RPMI7951 (cell line): ENCODE measurements around the gene RAB27B. TPM values are rescaled to one million over a fixed set of nuclear protein-coding genes. Genes with fewer than 3 reads are reported as not detected.

Source experiments
- DNase-seq: peaks from one replicate; pipeline ENCODE4 v3.0.0-alpha.2; 2012; ENCODE audit warnings: low read depth
- total RNA-seq: library from RNA; depleted of rRNA; stranded (reverse); fragments of >200 nt; shearing (Covaris generic); gene quantifications from 2 replicates; pipeline ENCODE4 v1.2.3, GENCODE V29; 2014

The RAB27B gene
- total RNA-seq, 1 experiment from 2014 or later, result 8.8 TPM

- DNase-seq, result no peak
Measured at GRCh38 chr18:54860941-54861340, 32.7 kb downstream of the RAB27B start.

- DNase-seq, result no peak
Measured at GRCh38 chr18:54867131-54867530, 38.9 kb downstream of the RAB27B start.

GRCh38 chr18:54871231-54871630 lies 43.0 kb downstream of the RAB27B start:
- peak; percentile 71 for DNase-seq

DNA sequence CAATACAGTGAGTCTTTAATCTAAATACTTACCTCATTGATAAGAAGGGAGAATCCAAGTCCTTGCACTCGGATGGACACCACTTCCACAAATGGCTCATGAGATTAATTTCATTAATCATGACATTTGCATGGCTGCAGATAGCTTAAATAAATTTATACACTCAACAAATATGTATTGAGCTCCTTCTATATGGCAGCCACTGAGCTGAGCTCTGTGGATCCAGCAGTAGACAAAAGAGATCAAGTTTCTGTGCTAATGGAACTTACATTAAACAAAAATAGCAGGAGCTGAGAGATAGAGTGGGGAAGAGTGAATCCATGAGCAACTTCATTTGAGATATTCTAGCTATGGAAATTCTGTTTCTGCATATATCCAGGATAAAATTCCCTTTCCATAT lies 44.4 kb downstream of the RAB27B start:
- DNase-seq, result no peak

- no peak for DNase-seq
Measured at GRCh38 chr18:54873884-54874255, 45.6 kb downstream of the RAB27B start.

DNA sequence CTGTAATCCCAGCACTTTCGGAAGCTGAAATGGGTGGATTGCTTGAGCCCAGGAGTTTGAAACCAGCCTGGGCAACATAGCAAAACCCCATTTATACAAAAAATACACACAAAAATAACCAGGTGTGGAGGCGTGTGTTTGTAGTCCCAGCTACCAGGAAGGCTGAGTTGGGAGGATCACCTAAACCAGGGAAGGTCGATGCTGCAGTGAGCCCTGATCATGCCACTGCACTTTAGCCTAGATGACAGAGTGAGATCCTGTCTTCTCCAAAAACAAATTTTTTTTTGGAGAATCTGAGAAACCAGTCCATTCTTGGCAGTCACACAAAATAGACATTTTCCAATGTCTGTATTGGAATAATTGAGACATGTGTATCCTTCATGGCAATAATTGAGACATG lies 46.8 kb downstream of the RAB27B start:
- no peak for DNase-seq

GRCh38 chr18:54877076-54877475 lies 48.8 kb downstream of the RAB27B start:
- DNase-seq, result no peak

GRCh38 chr18:54878159-54878622 lies 49.9 kb downstream of the RAB27B start:
- DNase-seq, result no peak

DNA sequence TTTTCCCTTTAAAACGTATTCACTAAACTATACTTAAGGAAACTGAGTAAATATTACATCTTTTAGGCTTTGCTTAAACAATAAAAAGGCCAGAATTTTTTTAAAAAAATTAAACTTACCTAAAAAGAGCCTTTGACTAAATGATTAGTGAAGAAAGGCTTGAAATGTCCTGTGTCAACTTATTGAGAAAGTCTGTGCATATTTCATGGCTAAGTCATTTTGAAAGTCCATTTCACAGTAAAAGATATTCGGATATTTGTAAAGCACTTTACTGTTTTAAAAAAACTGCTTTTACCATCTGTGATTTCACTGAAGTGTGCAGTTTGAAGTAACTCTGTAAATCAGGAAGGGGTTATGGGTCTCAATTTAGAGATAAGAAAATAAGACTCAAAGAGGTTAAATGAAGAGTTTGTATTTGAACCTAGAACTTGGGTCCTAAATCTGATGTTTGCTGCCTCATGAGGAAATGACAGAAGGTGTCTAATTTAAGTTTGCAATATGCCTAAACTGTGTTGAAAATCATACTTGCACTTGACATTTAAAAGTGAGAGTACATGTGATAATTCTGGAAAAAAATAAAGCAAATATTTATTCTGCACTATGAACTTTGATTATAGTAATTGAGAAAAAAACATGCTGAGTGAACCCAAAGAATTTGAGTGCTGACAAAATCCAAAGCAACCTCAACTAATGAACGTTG lies 50.5 kb downstream of the RAB27B start:
- no peak for DNase-seq

GRCh38 chr18:54879691-54880090 lies 51.4 kb downstream of the RAB27B start:
- no peak for DNase-seq

DNA sequence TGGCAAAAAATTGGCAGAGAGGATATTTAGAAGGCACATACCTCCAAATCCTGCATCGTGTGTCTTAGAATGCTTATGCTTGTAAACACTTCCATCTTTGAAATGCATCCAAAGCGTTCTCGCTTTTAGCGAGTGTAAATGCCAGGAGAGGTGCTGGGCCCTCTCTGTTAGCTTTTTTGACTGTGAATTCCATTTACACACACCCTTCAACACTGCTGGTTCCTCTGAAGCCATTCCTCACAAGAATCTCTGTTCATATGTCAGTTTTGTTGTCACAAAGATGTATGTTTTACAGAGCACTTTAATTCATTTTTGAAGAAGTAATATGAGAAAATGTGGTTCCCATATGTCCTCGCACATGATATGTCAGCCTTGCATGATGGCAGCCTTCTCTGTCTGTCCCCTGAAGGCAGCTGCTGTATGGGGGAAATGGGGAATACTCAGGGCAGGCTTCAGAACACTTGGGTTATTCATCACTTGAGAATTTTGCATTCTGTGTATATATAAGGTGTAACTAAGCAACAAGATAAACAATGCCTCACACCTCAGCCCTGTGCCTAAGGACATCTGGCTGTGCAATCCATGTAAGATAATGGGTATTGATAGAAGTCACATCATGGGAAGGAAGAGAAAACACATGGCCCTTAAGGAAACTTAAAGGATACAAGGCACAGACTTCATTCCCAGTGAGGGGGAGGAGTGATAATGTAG lies 52.3 kb downstream of the RAB27B start:
- peak; percentile 77 for DNase-seq

GRCh38 chr18:54881229-54881768 lies 53.0 kb downstream of the RAB27B start:
- DNase-seq, result no peak

DNA sequence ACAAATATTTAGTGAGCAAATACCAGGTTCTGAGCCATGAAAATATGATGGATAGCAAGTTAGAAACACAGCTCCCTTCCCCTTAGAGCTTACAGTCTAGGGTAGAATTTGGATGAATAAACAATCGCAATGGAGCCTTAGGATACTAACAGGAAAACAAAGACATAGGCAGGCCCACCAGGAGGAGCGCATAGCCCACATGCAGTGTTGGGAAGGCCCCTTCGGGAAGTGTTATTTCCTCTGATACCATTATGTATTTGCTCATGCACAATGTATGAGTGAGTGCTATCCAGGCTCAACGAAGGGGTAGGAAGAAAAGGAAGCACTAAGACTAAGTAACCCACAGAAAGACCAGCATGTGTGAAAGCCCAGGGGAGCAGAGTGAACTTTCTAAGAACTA lies 54.0 kb downstream of the RAB27B start:
- DNase-seq, result no peak

GRCh38 chr18:54883816-54884604 lies 55.7 kb downstream of the RAB27B start:
- DNase-seq, result peak; percentile 74

GRCh38 chr18:54888378-54888777 lies 60.1 kb downstream of the RAB27B start:
- DNase-seq, result no peak

DNA sequence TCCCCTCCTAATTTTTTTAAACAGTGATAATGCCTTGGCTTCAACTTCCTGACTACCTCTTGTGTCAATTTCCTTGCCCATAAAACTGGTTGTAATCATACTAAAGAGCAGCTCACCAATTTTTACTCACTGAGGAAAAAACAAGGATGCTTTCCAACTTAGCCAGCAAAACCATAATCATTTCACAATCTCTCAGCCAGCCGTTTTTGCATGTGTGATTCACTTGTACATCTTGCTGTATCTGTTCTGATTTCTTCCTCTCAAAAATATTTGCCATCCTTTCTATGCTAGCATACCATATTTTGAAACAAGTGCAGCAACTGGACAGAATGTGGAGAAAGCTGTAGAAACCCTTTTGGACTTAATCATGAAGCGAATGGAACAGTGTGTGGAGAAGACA lies 60.7 kb downstream of the RAB27B start:
- DNase-seq, result peak; percentile 22

GRCh38 chr18:54899500-54899899 lies 71.2 kb downstream of the RAB27B start:
- DNase-seq, result no peak

GRCh38 chr18:54900290-54900689 lies 72.0 kb downstream of the RAB27B start:
- DNase-seq, result no peak

DNA sequence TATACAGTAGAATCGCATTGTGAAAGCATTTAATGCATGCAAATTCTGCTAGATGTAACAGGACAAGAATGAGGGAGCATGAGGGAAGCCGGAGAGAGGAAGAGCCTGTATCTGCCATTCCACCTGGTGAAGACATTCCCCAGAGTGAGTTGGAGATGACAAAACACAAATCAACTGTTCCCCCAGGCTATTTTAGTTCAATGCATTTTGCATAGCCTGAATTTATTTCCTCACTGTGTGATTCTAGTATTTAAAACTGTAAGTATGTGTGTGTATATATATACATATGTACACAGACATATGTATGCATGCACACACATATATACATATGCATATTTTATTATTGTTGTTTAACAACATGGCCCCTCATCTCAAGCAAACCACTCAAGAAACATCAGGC lies 76.3 kb downstream of the RAB27B start:
- no peak for DNase-seq

- no peak for DNase-seq
Measured at GRCh38 chr18:54905629-54906028, 77.4 kb downstream of the RAB27B start.

DNA sequence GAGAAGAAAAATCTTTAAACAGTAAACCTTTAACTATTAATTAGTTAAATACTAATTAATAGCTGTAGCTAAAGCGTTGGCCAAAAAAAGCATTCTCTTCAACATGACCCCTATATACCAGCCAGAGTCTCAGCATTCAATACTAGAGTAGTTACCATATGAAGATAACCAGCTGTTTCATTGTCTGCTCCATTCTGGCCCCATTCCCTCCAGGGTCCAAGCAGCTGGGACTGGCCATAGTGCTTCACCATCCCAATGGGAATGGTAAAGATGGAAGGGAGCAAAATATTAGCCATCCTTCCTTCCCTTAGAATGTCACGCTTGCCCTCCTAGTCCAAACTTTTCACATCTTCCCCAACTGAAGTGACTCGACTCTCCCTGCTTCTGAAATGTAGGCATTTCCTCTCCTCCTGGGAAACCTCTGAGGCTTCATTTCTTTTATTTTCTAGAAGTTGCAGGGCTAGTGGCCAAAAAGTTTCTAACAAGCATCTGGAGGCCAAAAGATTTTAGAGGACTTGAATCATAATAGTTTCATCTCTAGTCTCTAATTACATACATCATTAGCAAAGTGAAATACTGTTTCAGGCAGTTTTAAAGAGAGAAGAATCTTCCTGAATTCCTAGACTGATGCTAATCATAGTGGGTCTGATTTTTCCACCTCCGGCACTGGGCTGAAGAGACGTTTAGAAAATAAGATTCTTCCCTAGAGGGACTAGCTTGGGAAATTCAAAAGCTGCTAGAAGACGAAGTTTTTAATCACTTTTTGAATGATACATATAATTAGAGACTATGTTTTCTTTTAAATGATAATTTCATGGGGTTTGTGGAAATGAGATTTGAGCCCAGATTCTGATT lies 78.3 kb downstream of the RAB27B start:
- DNase-seq, result no peak
